Measurements from ENCODE around the gene IQSEC1.

IQSEC1 gene

DNA sequence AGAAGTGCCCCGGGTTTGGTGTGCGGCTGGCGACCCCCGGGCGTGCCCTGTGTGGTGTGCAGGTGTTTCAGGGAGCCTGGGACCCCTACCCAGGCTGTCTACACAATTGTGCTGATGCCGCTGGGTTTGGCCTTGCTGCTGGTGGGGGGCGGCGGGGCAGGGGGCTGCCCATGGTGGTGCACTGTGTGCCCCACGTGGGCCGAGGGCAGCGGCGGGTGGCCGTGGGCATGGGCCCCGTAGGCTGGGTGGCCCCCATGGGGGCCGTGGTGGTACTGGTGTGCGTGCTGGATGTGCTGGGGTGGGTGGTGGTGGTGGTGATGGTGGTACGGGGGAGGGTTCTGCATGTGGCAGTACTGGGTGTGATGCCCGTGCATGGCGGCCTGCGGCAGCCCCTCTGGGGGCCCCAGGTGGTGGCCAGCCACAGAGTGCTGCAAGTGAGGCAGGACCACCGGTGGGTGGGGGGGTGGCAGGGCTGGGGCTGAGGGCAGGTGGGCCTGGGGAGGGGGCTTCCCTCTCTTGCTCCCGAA is 172.3 kb downstream of the IQSEC1 start:
- Histone ChIP-seq H3K4me3 (no peak overlapping the region), H3K9me3 (no peaks in the 10 kb centered on the region), H3K4me1 (no peaks in the 10 kb centered on the region), H3K27me3 (ENCODE audit: low read depth) (no peaks in the 10 kb centered on the region), H3K36me3 (replicated peaks) (no peaks in the 10 kb centered on the region; the same call in 1 of the 2 replicates)
- no peak for DNase-seq (ENCODE audit: low spot score in 2 of 2)
- in situ Hi-C loops (cut with MboI; ENCODE audit: low sequenced_read_pairs) = no loop called here

DNA sequence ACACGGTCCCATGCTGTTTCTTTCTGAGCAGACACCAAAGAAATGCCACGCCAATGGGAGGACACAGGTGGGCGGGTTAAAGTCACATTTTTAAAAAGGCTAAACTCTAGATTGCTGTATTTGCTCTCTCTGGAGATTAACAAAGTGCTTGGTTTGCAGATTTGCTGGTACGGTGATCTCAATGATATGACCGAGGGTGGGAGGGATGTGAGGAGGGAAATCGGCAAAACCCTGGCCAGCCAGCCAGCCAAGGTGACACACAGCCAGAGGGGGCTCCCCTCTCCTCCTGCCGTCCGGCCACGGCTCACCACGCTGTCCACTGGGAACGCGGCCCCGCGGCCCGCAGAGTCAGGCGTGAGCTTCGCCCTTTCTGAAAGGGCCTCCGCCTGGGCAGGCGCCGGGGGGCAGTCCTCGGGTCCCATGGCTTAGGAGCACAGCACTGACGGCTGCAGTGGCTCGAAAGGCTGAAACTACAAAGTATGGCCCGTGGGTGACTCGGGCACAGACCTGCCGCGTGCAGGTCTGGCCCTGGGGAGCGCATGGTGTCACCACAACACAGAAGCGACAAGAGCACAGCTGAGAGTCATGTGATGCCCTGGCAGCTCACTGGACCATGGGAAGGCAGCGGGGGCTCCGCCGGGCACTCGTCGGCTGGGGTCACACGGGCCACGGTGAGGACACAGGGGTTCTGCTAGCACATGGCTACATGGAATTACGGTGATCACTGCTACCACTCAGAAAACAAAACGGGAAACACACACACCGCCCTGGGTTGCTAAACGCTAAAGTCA is 174.1 kb downstream of the IQSEC1 start:
- Histone ChIP-seq H3K9me3 (no peaks in the 10 kb centered on the region), H3K4me1 (no peaks in the 10 kb centered on the region), H3K27me3 (ENCODE audit: low read depth) (no peaks in the 10 kb centered on the region), H3K4me3 (no peak overlapping the region), H3K36me3 (replicated peaks) (no peaks in the 10 kb centered on the region)
- DNase-seq (ENCODE audit: low spot score in 2 of 2) = no peak
- in situ Hi-C loops (cut with MboI; ENCODE audit: low sequenced_read_pairs) = loop anchor here (25.0 kb wide), 1 partner anchor 762 kb away; no protein-coding TSS in a partner anchor

DNA sequence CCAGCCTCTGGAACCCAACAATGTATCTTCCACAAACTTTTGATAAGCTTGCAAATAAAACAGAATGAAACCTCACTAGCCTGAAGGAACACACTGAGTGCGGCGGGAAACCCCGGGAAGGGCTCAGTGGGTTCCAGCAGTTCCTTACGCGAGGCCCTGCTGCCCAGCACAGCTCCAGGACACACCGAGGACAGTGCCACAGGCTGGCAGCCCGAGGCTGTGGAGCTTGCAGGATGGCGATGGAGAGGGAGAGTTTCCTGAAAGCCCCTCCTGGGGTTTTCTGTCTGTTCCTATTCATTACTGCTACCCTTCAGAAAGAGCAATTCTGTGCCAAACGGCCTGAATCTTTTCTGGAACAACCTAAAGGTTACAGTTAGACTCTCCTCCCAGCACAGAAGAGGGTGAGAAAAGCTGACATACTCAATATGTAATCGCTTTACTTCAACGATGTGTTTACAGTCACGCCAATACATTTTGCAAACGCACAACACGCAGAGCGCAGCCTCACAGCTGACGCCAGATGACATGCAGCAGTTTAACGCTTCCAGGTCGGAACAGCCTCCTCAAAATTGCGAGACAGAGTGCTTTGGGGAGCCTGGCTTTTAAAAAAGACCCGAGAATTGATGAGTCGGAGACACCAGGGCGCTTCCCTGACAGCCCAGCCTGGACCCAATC is 174.8 kb downstream of the IQSEC1 start:
- no peaks in the 10 kb centered on the region for H3K36me3 ChIP-seq (replicated peaks)
- DNase-seq (ENCODE audit: low spot score in 2 of 2) = no peak

DNA sequence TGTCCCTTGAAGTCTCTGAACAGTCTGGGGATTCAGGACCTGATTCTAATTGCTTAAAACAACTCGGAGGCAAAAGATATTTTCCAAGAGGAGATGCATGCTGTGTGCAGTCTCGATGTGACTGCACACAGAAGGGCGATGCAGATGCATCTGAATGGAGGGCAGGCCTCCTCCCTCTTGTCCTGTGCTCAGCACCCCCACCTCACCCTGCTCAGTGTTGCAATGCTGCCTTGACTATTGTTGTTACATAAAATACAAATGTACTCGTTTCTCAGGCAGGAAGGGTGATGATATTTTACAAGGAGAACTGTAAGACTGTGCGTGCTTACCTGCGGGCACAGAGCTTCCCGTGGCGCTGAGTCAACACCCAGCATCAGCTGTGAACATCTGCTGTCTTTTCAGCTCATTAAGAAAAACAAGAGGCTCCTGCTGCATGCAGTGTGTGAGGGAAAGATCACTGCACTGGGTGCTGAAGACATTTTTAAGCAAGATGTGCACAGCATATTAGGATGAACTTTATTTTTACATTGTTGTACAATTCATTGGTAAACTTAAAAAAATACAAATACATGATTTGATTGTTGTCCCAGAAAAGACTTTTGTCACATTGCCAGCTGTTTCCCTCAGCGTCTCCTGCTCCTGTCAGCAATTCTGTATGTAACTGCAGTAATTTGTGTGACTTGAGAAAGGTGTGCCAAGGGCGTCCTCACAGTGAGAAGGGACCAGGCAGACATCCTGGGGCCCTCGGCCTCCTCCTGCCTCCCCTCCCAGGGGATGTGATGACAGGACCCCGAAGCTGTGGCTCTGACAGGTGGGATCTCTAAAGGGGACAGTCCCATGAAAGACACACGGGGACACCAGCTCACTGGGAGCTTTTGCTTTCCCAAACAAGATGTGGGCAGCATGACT is 175.6 kb downstream of the IQSEC1 start:
- no peaks in the 10 kb centered on the region for H3K9me3 ChIP-seq
- no peak overlapping the region for H3K4me3 ChIP-seq
- H3K27me3 ChIP-seq (ENCODE audit: low read depth) = no peaks in the 10 kb centered on the region
- peaks cover 2% of the 10 kb centered on the region; the same call in 1 of the 2 replicates for H3K4me1 ChIP-seq
- in situ Hi-C loops (cut with MboI; ENCODE audit: low sequenced_read_pairs) = loop anchor here (25.0 kb wide), 1 partner anchor 760 kb away; no protein-coding TSS in a partner anchor
- no peak for DNase-seq (ENCODE audit: low spot score in 2 of 2)
- no peaks in the 10 kb centered on the region for H3K36me3 ChIP-seq (replicated peaks)

More for the DNA sequence above, 174.8 kb downstream of the IQSEC1 start:
- Histone ChIP-seq H3K4me3 (no peak overlapping the region), H3K9me3 (no peaks in the 10 kb centered on the region), H3K27me3 (ENCODE audit: low read depth) (no peaks in the 10 kb centered on the region), H3K4me1 (peaks cover 2% of the 10 kb centered on the region; the same call in 1 of the 2 replicates)
- in situ Hi-C loops (cut with MboI; ENCODE audit: low sequenced_read_pairs) = loop anchor here (25.0 kb wide), 1 partner anchor 761 kb away; no protein-coding TSS in a partner anchor

DNA sequence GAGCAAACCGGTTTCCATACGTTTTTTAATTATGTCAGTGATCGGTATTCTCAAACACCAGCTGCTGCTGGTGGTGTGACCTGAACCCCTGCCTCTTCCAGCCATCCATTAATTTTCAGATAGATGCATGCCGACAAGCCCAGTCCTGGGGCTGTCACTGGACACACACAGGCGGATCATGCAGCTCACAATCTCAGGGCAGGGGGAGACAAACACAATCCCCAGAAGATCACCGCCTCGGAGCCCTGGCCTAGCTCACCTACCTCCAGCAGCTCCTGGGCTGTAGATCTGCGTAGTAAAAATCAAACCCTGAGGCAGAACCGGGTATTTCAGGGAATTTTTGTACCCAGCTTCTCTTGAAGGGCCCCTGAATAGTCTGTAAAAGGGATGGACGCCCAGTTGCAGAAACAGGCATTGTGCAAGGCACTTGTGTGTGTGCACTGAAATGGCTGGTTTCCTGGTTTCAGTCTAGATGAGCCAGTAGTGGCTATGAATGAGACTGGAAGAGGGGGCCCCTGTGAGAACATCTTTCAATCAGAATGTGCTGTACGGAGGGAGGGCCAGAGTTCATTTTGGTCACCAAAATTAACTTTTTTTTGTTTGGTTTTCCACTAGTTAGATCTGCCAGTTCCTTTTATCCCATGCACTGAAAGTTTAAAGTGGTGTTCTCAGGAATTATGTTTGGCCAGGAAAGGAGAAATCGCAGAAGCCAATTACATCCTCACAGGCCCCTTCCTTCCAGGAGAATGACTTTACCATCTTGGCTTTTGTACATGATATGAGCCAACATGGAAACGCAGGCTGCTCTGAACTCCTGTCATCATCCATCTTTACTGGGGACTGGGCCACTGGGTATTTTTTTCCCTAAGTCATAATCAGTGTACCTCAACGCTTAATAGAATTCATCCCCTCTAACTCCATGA is 176.9 kb downstream of the IQSEC1 start:
- no peak for DNase-seq (ENCODE audit: low spot score in 2 of 2)
- Histone ChIP-seq H3K36me3 (replicated peaks) (no peaks in the 10 kb centered on the region), H3K4me3 (no peak overlapping the region), H3K9me3 (no peaks in the 10 kb centered on the region), H3K4me1 (peaks cover 2% of the 10 kb centered on the region; the same call in 1 of the 2 replicates), H3K27me3 (ENCODE audit: low read depth) (no peaks in the 10 kb centered on the region; the same call in 1 of the 2 replicates)
- in situ Hi-C loops (cut with MboI; ENCODE audit: low sequenced_read_pairs) = loop anchor here (25.0 kb wide), 1 partner anchor 759 kb away; no protein-coding TSS in a partner anchor

DNA sequence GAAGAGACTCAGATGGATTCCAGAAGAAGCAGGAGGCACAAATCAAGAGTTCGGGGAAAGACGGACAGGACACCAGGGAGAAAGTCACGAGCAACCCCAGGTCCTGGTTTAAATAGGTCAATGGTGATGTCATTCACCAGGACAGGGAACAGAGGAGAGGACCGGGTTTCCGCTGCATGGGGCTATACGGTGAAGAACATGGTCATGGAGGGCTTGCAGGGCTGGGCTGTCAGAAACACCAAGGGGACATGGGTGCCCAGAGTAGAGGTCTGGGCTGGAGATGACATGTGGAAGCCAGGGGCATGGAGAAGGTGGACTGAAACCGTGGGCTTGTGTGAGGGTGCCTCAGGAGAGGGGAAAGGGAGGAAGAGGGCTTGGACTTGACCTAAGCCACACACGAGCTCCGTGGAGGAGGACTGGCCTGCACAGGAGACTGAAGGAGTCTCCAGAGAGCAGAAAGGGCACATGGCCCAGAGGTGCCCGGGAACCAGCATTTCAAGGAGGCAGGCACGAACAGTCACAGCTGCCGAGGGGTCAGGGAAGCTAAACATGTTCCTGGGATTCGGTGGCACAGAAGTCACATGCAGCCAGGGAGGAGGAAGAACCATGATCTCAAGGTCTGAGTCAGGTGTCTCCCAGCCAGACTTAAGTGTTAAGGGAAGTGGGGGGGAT is 177.7 kb downstream of the IQSEC1 start:
- H3K9me3 ChIP-seq = no peaks in the 10 kb centered on the region

DNA sequence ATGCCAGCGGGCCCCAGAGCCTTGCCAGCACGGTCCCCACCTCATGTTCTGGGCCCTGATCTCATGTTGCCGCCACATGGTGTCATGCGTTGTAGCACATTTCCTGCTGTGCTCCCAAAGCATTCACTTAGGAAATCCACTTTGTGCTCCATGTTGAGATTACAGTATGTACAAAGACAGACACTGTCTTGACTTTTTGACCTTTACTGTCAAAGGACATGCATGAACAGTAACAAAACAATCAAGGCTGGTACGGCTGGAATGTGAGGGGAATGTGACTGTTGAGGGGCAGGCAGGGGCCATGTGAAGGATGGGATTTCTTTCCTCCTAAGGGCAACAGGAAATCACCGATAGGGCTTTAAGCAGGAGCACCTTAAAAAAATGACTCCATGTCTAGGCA is 178.6 kb downstream of the IQSEC1 start:
- Histone ChIP-seq H3K4me3 (no peak overlapping the region), H3K27me3 (ENCODE audit: low read depth) (peaks cover 8% of the 10 kb centered on the region), H3K36me3 (replicated peaks) (no peaks in the 10 kb centered on the region), H3K9me3 (no peaks in the 10 kb centered on the region), H3K4me1 (peaks cover 2% of the 10 kb centered on the region; the same call in 1 of the 2 replicates)
- DNase-seq (ENCODE audit: low spot score in 2 of 2) = no peak
- in situ Hi-C loops (cut with MboI; ENCODE audit: low sequenced_read_pairs) = loop anchor here (25.0 kb wide), 1 partner anchor 757 kb away; no protein-coding TSS in a partner anchor

More for the DNA sequence above, 177.7 kb downstream of the IQSEC1 start:
- Histone ChIP-seq H3K36me3 (replicated peaks) (no peaks in the 10 kb centered on the region), H3K27me3 (ENCODE audit: low read depth) (no peaks in the 10 kb centered on the region; the same call in 1 of the 2 replicates), H3K4me1 (peaks cover 2% of the 10 kb centered on the region; the same call in 1 of the 2 replicates), H3K4me3 (no peak overlapping the region)
- DNase-seq (ENCODE audit: low spot score in 2 of 2) = no peak
- in situ Hi-C loops (cut with MboI; ENCODE audit: low sequenced_read_pairs) = loop anchor here (25.0 kb wide), 1 partner anchor 758 kb away; no protein-coding TSS in a partner anchor

DNA sequence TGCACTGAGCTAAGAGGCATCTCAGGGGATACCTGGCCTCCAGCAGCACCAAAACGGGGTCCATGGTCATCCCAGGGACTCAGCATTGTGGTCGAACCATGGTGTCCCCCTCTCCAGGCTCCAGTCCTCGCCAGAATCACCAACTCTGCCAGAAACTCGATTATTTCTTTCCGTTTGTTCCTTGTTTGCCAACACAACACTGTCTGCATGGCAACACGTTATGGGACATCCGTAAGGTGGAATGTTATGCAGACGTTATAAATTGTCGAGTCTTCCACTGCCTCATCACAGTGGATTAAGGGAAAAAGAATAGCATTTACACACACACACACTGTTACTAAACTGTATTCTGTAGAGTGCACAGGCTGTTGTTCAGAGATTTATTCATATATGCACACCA is 179.4 kb downstream of the IQSEC1 start:
- no peaks in the 10 kb centered on the region for H3K9me3 ChIP-seq
- in situ Hi-C loops (cut with MboI; ENCODE audit: low sequenced_read_pairs) = loop anchor here (25.0 kb wide), 1 partner anchor 757 kb away; no protein-coding TSS in a partner anchor
- H3K4me1 ChIP-seq = peaks cover 5% of the 10 kb centered on the region; the same call in 1 of the 2 replicates
- H3K4me3 ChIP-seq = no peak overlapping the region
- peaks cover 13% of the 10 kb centered on the region for H3K27me3 ChIP-seq (ENCODE audit: low read depth)
- no peaks in the 10 kb centered on the region for H3K36me3 ChIP-seq (replicated peaks)
- no peak for DNase-seq (ENCODE audit: low spot score in 2 of 2)

DNA sequence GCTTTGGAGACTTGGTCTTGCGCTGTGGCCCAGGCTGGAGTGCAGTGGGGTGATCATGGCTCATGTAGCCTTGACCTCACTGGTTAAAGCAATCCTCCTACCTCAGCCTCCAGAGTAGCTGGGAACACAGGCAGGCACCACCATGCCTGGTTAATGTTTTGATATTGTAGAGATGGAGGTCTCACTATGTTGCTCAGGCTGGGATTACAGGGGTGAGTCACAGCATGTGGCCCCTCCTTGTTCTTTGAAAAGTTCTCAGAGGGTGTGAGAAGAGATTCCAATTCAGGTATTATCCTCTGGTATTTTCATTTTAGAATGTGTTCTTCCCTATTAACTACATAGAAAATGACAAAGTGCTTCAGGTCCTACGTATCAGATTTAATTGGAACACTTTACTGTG is 180.0 kb downstream of the IQSEC1 start:
- DNase-seq (ENCODE audit: low spot score in 2 of 2) = no peak
- Histone ChIP-seq H3K27me3 (ENCODE audit: low read depth) (peaks cover 20% of the 10 kb centered on the region), H3K4me3 (no peak overlapping the region), H3K9me3 (no peaks in the 10 kb centered on the region), H3K36me3 (replicated peaks) (no peaks in the 10 kb centered on the region), H3K4me1 (peaks cover 5% of the 10 kb centered on the region; the same call in 1 of the 2 replicates)
- in situ Hi-C loops (cut with MboI; ENCODE audit: low sequenced_read_pairs) = loop anchor here (25.0 kb wide), 1 partner anchor 756 kb away; no protein-coding TSS in a partner anchor

DNA sequence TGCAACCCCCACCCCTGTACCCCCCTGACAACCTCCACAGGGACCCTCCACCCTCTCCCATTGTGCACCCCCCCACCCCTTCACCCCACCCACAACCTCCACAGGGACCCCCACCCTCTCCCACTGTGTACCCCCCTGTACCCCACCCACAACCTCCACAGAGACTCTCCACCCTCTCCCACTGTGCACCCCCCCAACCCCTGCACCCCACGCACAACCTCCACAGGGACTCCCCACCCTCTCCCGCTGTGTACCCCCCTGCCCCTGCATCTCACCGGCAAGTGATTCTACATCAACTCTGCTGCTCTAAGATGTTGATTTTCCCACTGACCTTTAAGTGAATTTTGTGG is 180.4 kb downstream of the IQSEC1 start:
- no peak for DNase-seq (ENCODE audit: low spot score in 2 of 2)
- in situ Hi-C loops (cut with MboI; ENCODE audit: low sequenced_read_pairs) = loop anchor here (25.0 kb wide), 1 partner anchor 756 kb away; no protein-coding TSS in a partner anchor
- Histone ChIP-seq H3K9me3 (no peaks in the 10 kb centered on the region), H3K36me3 (replicated peaks) (no peaks in the 10 kb centered on the region), H3K4me1 (peaks cover 5% of the 10 kb centered on the region; the same call in 1 of the 2 replicates), H3K4me3 (no peak overlapping the region), H3K27me3 (ENCODE audit: low read depth) (peaks cover 23% of the 10 kb centered on the region)

DNA sequence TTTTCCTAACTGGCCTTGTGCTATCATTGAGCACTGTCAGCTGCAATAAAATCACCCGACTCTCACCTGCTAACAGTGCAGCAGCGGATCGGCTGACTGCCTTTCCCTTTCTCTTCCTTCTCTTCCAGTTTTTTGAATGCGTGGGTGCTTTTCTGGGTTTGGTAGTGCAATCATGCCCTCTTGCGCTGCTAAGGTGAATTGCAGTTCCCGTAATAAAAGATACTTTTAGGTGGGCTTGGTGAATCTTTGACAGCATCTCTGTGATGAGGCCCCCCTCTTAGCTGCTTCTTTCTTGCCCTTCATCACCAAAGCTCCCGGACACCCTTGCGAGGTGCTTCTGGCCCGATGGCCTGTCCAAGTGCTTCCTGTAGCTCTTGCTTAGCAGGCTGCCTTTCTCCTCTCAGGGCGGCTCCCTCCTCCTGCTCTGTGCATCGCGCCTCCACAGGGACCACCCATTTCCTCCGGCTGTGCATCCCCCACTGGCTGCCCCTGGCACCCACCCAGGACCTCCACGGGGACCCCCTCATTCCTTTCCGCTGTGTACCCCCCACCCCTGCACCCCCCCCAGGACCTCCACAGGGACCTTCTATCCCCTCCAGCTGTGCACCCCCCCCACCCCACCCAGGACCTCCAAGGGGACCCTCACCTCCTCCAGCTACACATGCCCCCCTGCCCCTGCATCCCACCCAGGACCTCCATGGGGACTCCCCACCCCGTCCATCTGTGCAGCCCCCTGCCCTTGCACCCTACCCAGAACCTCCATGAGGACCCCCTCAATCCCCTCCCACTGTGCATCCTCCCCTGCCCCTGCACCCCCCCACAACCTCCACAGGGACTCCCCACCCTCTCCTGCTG is 181.0 kb downstream of the IQSEC1 start:
- Histone ChIP-seq H3K27me3 (ENCODE audit: low read depth) (peaks cover 29% of the 10 kb centered on the region), H3K4me3 (no peak overlapping the region), H3K36me3 (replicated peaks) (no peaks in the 10 kb centered on the region), H3K4me1 (peaks cover 5% of the 10 kb centered on the region; the same call in 1 of the 2 replicates), H3K9me3 (no peaks in the 10 kb centered on the region)
- DNase-seq (ENCODE audit: low spot score in 2 of 2) = peak; percentile 65 to 68
- in situ Hi-C loops (cut with MboI; ENCODE audit: low sequenced_read_pairs) = loop anchor here (25.0 kb wide), 1 partner anchor 755 kb away; no protein-coding TSS in a partner anchor

All from HAP-1 (cell line).